GM19324 (cell line): ENCODE data around the gene MTHFD1L.
A peak's percentile ranks its signal among the peaks of the same experiment; 100 is the strongest.

Source experiments
- ATAC-seq: cut with Tn5 transposase; IDR thresholded peaks from one replicate; pipeline ENCODE4 v1.9.1; 2021; ENCODE audit warnings: mild to moderate bottlenecking, moderate library complexity; ENCODE audit not compliant: unreplicated experiment, low FRiP score

The MTHFD1L gene

DNA sequence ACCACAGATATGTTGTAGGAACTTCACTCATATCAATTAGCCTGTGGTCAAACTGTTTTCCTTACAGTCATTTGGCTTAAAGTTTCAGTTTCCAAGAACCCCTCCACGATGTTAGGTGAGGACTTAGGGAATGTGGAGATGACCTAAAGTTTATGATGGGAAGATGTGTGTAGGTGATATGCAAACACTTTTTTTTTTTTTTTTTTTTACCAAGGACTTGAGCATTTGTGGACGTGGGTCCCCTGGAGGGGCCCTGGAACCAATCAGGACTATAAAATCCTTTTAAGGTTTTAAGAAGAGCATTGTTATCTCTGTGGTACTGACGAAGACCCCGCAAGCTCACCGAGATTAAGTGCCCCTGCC, 478 bp upstream of the MTHFD1L start:
- ATAC-seq, result no peak

DNA sequence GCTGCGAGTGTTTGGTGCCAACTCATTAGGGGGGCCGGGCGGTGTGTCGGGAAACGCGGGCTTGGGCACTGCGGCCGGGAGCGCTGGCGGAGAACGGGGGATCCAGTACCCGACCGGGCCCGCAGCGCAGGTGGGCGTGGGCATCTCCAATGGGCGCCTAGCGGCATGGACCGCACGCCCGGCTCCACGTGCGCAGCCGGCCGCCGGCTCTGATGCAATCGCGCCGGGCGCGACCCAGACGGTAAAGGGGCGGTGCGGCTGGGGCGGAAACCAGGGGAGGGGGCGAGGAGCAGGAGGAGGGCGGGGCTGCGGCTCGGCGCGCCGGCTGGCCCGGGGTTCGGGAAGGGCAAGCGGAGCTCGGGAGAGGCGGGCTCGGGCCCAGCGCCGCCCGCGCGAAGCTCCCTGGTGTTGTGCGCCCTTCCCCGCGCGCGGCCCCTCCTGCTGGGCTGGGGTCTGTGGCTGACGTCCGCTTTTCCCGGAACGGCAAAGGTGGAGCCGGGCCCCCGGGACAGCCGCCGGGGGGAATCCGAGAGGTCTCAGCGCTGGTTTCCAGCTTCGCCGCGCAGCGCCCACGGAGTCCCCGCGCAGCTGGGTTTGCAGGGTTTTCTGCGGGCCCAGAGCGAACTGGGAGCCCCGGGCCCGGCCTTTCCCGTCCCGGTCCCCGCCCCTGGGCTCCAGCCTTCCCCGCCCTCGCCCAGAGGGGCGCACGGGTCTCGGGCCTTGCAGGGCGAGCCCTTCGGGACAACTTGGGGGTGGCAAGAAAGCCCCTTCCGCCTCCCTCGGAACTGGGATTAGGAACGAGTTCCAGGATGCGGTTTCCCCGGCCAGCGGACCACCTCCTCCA, 867 bp downstream of the MTHFD1L start:
- peak; percentile 79 for ATAC-seq

DNA sequence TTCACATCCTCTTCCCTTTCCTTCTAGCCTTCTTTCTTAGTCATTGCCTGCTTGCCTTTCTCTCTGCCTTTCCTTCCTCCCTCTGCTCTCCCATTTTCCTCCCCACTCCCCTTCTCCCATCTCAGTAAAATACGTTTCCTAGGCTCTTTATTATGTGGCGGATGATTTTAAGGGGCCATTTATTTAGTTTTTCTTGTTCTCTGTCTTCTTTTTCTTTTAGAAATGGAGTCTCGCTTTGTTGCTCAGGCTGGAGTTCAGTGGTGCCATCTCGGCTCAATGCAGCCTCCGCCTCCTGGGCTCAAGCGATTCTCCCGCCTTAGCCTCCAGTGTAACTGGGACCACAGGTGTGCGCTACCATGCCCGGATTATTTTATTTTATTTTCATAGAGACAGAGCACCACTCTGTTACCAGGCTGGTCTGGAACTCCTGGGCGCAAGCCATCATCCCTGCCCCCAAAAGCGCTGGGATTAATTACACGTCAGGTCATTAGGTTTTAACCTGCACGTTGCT, 1.5 kb downstream of the MTHFD1L start:
- no peak for ATAC-seq

DNA sequence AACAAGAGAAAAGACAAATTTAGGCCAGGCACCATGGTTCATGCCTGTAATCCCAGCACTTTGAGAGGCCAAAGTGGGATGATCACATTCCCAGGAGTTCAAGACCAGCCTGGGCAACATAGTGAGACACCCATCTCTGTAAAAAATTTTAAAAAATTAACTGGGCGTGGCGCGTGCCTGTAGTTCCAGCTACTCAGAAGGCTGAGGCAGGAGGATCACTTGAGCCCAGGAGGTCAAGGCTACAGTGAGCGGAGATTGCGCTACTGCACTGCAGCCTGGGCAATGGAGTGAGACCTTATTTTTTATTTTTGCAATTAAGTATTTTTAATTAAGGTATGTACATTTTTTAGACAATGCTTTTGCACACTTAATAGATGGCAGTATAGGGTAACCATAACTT, 3.3 kb downstream of the MTHFD1L start:
- no peak for ATAC-seq

DNA sequence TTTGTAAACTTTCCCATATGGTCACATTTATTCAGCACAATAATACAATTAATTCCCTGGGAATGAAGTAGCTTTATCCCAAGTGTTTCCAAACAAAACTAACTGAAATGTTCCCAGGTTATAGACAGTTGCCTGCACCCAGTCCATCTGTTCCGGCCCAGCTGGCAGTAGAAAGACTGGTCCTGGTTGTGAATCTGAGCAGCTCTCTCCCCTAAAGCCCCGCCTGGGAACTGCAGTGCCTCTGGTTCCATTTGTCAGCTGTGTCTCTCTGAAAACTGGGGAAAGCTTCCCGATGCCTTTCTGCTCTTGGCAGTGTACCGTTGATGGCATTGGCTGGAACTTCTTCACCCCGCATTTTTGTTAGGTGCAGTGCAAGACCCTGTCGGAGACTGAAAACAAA, 8.7 kb downstream of the MTHFD1L start:
- ATAC-seq, result no peak

DNA sequence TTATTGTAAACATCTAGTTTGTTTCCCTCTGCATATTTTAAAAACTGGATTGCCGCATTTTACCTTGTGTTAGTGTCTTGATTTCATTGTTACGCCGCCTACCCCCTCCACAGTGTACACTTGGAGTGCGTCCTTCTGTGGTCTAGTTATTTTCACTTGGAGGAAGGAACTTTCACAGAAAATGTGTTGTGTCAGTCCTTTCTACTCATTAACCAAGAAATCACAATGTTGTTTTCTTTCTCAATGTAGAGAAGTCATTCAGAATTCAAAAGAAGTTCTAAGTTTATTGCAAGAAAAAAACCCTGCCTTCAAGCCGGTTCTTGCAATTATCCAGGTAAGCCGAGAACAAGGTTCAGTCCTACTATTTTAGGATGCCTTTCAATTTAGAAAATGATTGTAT, 10.3 kb downstream of the MTHFD1L start:
- no peak for ATAC-seq

DNA sequence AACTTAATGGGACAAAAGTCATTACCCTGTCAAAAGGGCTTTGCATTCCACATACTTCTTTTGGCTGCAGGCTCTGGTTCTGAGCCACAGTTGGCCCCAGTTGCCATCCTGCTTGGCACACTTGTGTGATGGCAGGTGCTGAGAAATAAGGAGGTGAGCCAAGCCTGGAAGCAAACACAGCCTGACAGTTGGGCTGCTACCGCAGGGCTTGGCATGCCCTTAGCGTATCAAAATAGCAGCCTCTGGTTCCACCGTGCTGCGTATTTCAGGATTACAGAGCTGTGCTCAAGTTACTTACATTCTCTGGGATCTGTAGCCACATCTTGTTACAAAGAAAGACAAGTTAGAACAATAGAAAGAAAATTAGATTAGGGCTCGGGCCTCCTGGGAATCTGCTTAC, 11.1 kb downstream of the MTHFD1L start:
- no peak for ATAC-seq

DNA sequence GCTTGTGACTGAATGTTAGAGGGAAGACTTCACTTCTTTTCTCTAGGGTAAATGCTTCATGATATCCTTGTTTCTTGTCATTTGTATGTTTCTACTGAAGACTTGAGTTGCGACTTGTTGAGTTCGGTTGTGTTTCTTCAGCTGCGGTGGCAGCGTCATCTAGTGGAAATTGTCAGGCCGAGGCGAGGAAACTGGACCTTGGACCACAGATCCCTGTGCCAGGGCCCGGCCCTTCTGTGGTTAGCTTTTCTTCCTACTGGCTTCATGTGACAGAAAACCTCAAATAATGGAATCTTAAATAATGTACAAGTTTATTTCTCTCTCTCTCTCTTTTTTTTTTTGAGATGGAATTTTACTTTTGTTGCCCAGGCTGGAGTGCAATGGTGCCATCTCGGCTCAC, 12.4 kb downstream of the MTHFD1L start:
- no peak for ATAC-seq

DNA sequence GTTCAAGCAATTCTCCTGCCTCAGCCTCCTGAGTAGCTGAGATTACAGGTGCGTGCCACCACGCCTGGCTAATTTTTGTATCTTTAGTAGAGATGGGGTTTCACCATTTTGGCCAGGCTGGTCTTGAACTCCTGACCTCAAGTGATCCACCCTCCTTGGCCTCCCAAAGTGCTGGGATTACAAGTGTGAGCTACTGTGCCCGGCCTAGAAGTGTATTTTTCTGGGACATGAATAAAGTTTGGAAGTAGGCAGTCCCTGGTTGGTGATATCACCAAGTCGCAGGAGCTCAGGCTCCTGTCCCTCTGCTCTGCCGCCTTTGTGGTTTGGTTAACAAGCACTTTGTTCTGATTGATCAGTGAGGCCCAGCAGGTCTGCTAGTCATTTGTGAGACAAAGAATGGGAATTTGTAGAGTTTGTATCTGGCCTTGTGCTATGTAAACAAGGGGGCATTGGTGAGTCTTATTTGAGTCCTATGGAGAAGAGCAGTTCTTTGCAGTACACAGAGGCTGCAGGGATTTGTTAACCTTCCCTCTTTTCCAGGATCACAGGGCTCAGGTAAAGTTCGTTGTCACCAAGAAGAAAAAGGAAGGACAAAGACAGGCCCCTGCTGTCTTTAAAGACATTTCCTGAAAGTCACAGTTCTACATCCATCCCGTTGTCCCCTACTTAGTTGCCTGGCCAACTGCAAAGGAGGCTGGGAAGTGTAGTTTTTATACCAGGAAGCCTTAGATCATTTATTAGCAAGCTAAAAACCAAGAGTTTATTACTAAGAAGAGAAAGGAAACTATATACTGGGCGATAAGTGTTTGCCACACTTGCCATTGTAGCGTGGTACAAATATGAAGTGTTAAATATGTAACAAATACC, 13.1 kb downstream of the MTHFD1L start:
- no peak for ATAC-seq

DNA sequence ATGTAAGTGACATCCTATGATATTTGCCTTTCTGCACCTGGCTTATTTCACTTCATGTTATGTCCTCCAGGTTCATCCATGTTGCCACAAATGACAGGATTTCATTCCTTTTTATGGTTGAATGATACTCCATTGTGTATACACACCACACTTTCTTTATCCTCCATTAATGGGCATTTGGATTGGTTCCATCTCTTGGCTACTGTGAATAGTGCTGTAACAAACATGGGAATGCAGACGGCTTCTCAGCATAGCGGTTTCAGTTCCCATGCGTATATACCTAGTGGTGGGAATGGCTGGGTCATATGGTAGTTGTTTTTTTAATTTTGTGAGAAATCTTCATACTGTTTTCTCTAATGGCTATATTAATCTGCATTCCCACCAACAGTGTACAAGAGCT, 14.8 kb downstream of the MTHFD1L start:
- no peak for ATAC-seq

DNA sequence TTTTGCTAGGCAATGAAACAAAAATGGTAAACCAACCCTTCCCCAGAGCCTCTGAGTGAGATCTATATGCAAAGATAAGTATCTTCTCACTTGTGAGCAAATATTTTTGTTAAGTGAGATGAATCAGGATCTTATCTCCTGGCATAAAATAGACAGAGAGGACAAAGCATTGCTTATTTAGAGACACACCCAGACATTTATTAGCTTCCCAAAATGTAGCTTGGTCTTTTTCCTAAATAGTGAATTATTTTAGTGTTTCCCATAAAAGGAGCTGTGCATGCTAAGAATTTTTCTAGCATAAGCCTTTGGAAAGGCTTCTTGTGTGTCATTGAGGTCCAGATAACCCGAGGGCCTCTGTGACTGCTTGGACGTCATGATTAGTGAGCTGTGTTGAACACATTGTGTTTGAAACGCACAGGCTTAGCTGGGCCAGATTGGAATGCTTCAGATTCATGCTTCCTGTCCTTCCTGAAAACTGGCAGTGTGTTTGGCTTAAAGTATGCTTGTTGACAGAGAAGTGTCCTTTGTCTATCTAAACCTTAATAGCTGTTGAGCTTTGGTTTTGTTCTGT, 16.5 kb downstream of the MTHFD1L start:
- ATAC-seq, result no peak

DNA sequence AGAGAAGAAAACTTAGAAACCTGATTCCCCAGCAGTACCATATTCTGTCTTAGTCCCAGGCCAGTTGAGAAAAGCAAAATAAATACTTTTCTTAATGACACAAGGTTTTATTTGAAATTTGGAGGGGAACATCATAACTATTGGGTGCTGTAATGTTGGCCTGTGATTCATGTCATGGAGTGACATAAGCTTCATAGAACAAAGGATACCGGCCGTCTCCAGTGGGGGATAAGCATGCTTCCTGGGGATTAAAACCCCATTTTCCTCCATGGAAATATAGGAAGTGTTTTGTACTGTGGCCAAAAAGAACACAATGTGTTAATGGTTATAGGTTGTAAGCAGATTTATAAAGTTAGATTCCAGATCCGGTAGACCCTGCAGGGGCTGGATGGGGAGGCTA, 18.0 kb downstream of the MTHFD1L start:
- no peak for ATAC-seq

DNA sequence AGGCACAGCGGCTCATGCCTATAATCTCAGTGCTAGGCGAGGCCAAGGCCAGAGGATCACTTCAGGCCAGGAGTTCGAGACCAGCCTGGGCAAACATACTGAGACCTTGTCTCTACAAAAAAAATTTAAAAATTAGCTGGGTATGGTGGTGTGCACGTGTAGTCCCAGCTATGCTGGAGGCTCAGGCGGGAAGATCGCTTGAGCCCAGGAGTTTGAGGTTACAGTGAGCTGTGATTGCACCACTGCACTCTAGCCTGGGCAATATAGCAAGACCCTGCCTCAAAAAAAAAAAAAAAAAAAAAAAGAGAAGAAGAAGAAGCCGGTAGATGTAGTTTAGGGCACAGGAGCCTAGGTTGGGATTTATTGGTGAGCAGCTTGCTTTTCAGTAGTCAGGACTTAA, 20.7 kb downstream of the MTHFD1L start:
- ATAC-seq, result no peak

DNA sequence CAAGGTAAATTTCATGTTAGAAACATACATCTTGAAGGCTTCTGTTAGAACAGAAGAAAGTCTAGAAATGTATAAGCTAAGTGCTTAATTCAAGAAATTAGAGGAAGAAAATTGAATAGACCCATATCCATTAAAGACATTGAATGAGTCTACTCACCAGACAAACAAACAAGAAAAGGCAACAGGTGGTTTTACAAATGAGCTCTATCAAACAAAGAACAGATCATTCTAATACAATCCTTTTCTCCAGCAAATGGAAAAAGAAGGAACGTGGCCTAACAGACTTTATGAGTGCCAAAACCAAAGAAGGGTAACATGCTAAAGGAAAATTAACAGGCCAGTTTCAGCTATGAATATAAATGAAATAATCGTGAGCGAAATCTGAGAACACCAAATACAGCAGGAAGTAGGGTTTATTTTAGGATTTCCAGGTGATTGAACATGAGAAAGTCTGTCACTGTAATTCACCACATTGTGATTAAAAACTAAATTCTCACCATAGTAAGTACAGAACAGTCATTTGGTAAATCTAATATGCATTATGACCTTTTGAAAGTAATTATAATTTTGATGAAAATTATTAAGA, 22.6 kb downstream of the MTHFD1L start:
- ATAC-seq, result no peak

DNA sequence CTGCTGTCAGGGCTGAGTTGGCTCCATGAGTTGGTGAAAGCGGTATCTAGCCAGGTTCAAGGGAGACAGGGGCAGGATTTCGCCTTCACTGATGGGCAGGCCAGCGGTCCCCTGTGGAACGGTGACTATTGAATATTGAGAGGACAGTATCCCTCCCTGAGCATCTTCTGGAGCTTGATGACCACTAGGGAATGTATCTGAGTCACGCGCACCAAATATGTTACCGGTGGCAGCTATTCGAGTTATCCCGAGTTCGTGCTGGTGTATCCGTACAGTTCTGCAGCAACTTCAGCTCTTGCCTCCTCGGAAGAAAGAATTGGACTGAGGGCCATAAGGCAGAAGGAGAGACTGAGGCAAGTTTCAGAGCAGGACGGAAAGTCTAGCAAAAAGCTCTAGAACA, 24.8 kb downstream of the MTHFD1L start:
- ATAC-seq, result no peak

DNA sequence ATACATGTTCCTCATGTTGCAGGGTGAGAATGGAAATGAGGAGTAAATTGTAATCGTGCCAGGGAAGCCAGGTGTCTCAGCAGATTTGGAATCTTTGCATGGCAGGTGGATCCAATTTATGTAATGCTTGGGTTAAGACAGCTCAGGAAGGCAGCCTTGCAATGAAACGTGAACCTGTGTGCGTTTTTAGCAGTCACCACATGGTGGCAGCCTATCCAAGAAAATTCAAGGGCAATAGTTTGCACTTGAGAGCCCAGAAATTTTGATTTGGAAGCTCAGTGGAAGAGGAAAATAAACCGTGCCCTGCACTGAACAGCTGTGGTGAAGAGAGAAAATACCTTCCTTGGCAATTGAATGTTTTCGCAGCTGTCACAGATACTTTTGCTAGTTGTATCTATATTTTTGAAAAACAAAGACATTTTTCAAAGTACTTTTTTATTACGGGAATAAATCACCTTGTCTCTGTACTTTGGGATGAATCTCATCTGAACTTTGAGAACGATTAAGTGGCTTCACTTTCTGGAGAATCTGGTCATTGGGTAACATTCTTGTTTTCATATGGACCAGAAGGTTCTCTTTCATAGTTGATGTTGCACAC, 26.5 kb downstream of the MTHFD1L start:
- ATAC-seq, result no peak

DNA sequence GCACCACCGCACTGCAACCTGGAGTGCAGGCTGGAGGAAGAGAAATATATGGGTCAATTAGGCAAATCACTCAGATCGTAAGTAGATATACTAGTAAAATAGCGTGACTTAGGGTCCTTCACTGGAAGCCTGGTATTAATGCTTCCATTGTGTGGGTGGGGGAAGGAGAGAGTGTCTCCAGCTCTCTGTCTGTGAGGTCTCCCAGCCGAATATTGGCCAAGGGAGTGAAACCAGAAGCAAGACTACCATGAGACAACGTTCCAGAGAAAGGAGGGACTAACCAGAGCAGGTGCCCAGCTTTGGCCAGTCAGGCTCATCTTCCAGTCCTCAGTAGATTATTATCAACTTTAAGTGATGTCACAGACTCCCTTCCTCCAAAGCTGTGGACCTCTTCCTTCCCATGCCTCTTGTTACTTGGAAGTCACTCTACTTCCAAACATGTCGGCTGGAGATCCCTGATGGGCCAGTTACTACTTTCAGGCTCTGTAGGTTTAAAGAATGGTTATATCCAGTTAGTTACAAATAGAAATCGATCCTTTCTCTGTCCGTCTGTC, 28.8 kb downstream of the MTHFD1L start:
- ATAC-seq, result no peak

DNA sequence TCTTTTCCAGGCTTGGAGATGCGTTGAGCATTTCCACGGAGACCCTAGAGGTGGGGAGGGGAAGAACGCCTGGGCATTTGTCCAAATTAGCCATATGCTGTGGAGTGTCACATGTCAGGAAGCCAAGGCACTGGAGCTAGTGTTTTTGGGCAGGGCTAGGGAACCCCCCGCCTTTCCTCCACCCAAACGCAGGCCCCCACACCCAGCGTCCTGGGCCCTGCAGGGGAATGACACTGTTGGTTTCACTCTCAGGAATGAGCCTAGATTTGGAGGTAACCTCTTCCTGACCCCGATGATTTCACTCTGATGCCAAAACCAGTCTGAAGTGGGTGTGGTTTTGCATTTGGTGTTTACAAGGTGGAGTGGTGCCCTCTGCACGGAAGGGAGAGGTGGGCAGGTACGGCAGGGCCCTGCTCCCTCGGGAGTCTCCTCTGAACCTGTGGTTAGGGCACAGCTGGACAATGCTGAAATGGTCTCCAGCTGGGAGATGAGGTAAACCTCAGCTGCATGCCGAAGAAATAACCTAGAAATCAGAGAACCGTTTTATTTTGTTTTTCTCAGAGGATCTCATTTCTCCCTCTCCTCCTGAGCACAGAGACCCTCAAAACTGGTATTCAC, 29.5 kb downstream of the MTHFD1L start:
- no peak for ATAC-seq

DNA sequence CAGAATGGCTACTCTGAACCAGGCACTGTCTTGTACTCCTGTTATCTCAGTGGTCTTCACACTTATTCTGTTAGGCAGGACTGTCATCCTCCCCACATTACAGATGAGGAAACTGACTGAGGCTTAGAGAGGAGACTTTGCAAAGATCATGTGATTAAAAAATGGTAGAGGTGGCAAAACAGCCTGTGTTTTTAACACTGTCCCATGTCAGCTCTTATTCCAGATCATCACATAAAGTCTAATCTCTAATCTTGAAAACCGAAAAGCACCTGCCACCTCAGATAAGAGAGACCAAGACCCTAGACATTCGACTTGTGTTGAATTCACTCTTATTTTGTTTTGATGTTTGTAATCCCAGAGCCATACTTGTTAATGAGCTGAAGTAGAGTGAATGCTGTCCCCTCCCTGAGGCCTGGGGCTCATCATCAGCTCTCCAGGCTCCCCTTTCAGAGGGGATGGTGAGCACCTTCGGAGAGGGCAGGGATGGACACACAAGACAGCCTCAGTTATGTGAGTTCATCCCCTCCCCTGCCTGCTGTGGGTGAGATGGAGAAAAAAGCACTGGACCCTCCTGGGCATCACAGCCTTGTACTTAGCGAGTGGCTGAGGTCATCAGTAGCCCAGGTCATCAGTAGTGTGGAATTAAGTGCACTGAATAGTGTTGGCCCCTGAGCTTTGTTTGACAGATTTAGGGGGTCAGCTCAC, 30.6 kb downstream of the MTHFD1L start:
- ATAC-seq, result no peak
